Esophagus muscularis mucosa (tissue), 4 donors: ENCODE data around the gene NCKAP5. TPM values are rescaled to one million over a fixed set of nuclear protein-coding genes. Genes with fewer than 3 reads are reported as not detected.

Experiments used
- DNase-seq: peaks from one replicate; pipeline ENCODE4 v3.0.0-alpha.2; 2017; ENCODE audit errors: extremely low spot score
- H3K27ac ChIP-seq, 4 donors: fragments of 200-600 bp; sonication (generic); replicated peaks in 1 of 4; 1 replicate in 3 of 4; 2 replicates in 1 of 4; pipeline ENCODE4 v1.5.1; 2016 to 2019; ENCODE audit warnings: mild to moderate bottlenecking in 1 of 4
- H3K27me3 ChIP-seq, 4 donors: fragments of 200-600 bp; sonication (generic); one replicate each; pipeline versions ENCODE4 v1.5.1 to v1.6.0; 2016 to 2019
- H3K36me3 ChIP-seq, 4 donors: fragments of 200-600 bp; sonication (generic); one replicate each; pipeline ENCODE4 v1.5.1; 2016 to 2019
- H3K4me1 ChIP-seq, 4 donors: fragments of 200-600 bp; sonication (generic); one replicate each; pipeline ENCODE4 v1.5.1; 2016 to 2019
- H3K4me3 ChIP-seq, 4 donors: fragments of 200-600 bp; sonication (generic); 1 replicate in 2 of 4; 2 replicates in 2 of 4; pipeline ENCODE4 v1.5.1; 2016 to 2019; ENCODE audit warnings: mild to moderate bottlenecking in 4 of 4, moderate library complexity in 1 of 4
- H3K9me3 ChIP-seq, 4 donors: fragments of 200-600 bp; sonication (generic); 1 replicate in 3 of 4; 2 replicates in 1 of 4; pipeline ENCODE4 v1.5.1; 2016 to 2019
- CTCF ChIP-seq, 3 experiments: fragments of 200-600 bp in 2 of 3; fragments of 450-650 bp in 1 of 3; sonication (generic) in 2 of 3; IDR thresholded peaks; one replicate each; pipeline ENCODE4 v1.5.1; 2017 to 2019; ENCODE audit warnings: antibody characterized with exemption in 3 of 3, mild to moderate bottlenecking in 2 of 3, moderate library complexity in 1 of 3
- EP300 ChIP-seq: sonication (generic); formaldehyde crosslinking; IDR thresholded peaks from one replicate; pipeline ENCODE4 v1.6.1; 2017; ENCODE audit warnings: antibody characterized with exemption
- POLR2A ChIP-seq: fragments of 450-650 bp; IDR thresholded peaks from one replicate; pipeline ENCODE4 v1.6.1; 2017; ENCODE audit warnings: antibody characterized with exemption, moderate library complexity, mild to moderate bottlenecking, low read depth
- POLR2AphosphoS5 ChIP-seq, 2 donors: sonication (generic); formaldehyde crosslinking; IDR thresholded peaks; one replicate each; pipeline ENCODE4 v1.6.1; 2017; ENCODE audit warnings: antibody characterized with exemption in 2 of 2
- WGBS: methylation state at CpG from one replicate; pipeline ENCODE4 v1.1.5; 2018; 5-methylcytosine and 5-hydroxymethylcytosine counted together
- intact Hi-C: fragments of 100-400 bp; cut with DNase I; formaldehyde crosslinking; loops from one replicate; pipeline ENCODE4 v1.15.1; 2023
- total RNA-seq, 4 donors: library from RNA; depleted of rRNA; stranded (reverse); fragments of >200 nt; gene quantifications; one replicate each; pipeline versions ENCODE4 v1.1.0 to v1.2.1, GENCODE V29; 2016

The NCKAP5 gene
- total RNA-seq, 4 donors from 2014 or later: 0.33 to 1.8 (median 1.0) TPM

DNA sequence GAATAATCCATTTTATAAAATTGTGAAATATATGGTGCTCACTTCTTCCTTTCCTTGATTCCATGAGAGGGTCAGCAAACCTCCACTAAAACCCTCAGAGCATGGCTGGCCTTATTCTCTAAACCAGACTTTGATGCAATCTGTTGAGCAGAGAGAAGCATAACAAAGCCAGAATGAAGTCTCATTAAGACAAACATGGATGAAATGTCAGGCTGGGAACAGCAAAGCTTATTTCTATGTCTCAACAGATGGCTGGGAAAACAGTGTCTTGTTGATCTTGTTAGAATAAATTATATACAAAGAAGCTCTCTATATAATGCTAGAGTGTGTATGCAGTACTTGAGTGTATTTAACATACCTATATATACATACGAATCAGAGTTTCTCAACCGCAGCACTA, 671.2 kb downstream of the NCKAP5 start:
- Histone ChIP-seq H3K4me3 (no peak overlapping the region), H3K36me3 (no peaks in the 10 kb centered on the region), H3K27me3 (no peaks in the 10 kb centered on the region), H3K9me3 (no peaks in the 10 kb centered on the region), H3K4me1 (no peaks in the 10 kb centered on the region), H3K27ac (no peak overlapping the region)
- no peak for DNase-seq
- 81% methylated on average over 2 of the region's 2 CpGs for WGBS
- no peak for TF ChIP-seq EP300
- no peak for TF ChIP-seq POLR2A
- no peak for TF ChIP-seq POLR2AphosphoS5 (IDR thresholded peaks at IDR 0.05)
- intact Hi-C loops: no loop called here

DNA sequence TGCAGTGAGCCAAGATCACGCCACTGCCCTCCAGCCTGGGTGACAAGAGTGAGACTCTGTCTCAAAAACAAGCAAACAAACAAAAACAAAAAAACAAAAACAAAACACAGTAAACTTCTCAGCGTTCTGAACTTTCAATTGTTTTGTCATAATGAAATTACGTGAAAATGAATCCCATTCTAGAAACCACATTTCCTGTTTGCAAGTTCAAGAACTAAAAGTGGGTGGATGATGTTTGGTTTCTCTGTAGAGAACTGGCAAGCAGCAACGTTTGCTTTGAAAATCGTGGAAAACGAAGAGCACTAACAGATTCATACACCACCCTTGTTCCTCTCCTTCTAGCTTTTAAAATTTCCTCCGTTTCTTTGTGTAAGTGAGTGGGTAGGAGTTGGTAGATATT, 672.2 kb downstream of the NCKAP5 start:
- no peak overlapping the region for H3K27ac ChIP-seq
- TF ChIP-seq POLR2A (no peak), CTCF (IDR thresholded peaks at IDR 0.05) (no peak), POLR2AphosphoS5 (IDR thresholded peaks at IDR 0.05) (no peak), EP300 (no peak)
- intact Hi-C loops: no loop called here
- 77% methylated on average over 7 of the region's 7 CpGs for WGBS
- H3K9me3 ChIP-seq: no peaks in the 10 kb centered on the region
- H3K27me3 ChIP-seq: no peaks in the 10 kb centered on the region
- no peaks in the 10 kb centered on the region for H3K4me1 ChIP-seq
- no peak overlapping the region for H3K4me3 ChIP-seq
- H3K36me3 ChIP-seq: no peaks in the 10 kb centered on the region
- DNase-seq: no peak

DNA sequence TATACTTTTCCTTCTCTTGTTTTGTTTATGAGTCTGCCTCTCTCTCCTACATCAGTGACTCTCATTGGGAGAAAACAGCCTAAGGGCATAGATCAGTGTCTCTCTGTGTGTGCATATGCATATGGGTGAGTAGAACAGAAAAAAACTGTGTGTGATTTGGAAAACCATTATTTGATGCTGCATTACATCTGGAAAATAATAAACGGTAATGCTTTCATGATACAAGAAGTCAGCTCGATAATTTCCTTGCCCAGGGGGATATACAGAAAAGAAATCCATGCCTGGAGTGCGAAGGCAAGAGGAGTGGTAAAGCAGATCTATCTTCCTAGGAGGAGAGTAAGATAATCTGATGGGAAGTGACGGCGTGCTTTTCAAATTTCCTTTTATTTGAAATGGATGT, 676.8 kb downstream of the NCKAP5 start:
- intact Hi-C loops: no loop called here
- peaks cover 0 to 6% (median 3%) of the 10 kb centered on the region in 4 donors for H3K9me3 ChIP-seq
- TF ChIP-seq POLR2A (no peak), EP300 (no peak), CTCF (IDR thresholded peaks at IDR 0.05) (no peak), POLR2AphosphoS5 (IDR thresholded peaks at IDR 0.05) (no peak)
- no peaks in the 10 kb centered on the region for H3K27me3 ChIP-seq
- DNase-seq: no peak
- no peak overlapping the region for H3K4me3 ChIP-seq
- 82% methylated on average over 5 of the region's 5 CpGs for WGBS
- H3K4me1 ChIP-seq: no peaks in the 10 kb centered on the region
- no peak overlapping the region for H3K27ac ChIP-seq
- H3K36me3 ChIP-seq: no peaks in the 10 kb centered on the region

GRCh38 chr2:132886574-132886973, 681.7 kb downstream of the NCKAP5 start:
- Histone ChIP-seq H3K27me3 (no peaks in the 10 kb centered on the region), H3K27ac (no peak overlapping the region), H3K4me1 (no peaks in the 10 kb centered on the region), H3K36me3 (no peaks in the 10 kb centered on the region), H3K4me3 (no peak overlapping the region), H3K9me3 (peaks cover 0 to 11% (median 4%) of the 10 kb centered on the region in 4 donors)
- no peak for DNase-seq
- intact Hi-C loops: no loop called here
- 94% methylated on average over 2 of the region's 2 CpGs for WGBS
- no peak for TF ChIP-seq POLR2A
- no peak for TF ChIP-seq EP300
- TF ChIP-seq POLR2AphosphoS5 (IDR thresholded peaks at IDR 0.05): no peak
- TF ChIP-seq CTCF (IDR thresholded peaks at IDR 0.05): no peak

DNA sequence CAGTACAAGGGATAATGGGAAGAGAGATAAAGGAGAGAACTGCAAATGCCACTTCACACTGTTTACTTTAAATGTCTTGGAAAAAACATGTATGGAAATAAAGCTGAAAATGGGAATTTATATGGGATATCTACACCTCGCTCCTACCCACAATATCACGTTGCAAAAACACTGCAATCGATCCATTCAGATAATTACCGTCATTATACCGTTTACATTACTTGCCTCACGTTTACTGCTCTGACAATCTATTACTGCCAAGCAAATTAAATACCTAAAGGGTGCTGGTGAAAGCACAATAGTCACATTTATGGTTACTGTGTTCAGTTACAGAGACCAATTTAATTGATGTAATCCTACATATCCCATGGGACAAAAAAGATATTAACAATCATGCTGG, 683.6 kb downstream of the NCKAP5 start:
- Histone ChIP-seq H3K36me3 (no peaks in the 10 kb centered on the region), H3K27ac (no peak overlapping the region), H3K9me3 (peaks cover 0 to 11% (median 4%) of the 10 kb centered on the region in 4 donors), H3K4me1 (no peaks in the 10 kb centered on the region), H3K4me3 (no peak overlapping the region), H3K27me3 (no peaks in the 10 kb centered on the region)
- intact Hi-C loops: no loop called here
- 80% methylated on average over 6 of the region's 6 CpGs for WGBS
- DNase-seq: no peak
- TF ChIP-seq POLR2AphosphoS5 (IDR thresholded peaks at IDR 0.05) (no peak), CTCF (IDR thresholded peaks at IDR 0.05) (no peak), POLR2A (no peak), EP300 (no peak)
